HG03558 (cell line): ENCODE data around the gene CLEC1A.

Experiments used
- ATAC-seq: cut with Tn5 transposase; IDR thresholded peaks from one replicate; pipeline ENCODE4 v1.9.1; 2021; ENCODE audit warnings: moderate number of reproducible peaks; ENCODE audit not compliant: unreplicated experiment; ENCODE audit errors: extremely low read depth

CLEC1A gene, protein sequence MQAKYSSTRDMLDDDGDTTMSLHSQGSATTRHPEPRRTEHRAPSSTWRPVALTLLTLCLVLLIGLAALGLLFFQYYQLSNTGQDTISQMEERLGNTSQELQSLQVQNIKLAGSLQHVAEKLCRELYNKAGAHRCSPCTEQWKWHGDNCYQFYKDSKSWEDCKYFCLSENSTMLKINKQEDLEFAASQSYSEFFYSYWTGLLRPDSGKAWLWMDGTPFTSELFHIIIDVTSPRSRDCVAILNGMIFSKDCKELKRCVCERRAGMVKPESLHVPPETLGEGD

DNA sequence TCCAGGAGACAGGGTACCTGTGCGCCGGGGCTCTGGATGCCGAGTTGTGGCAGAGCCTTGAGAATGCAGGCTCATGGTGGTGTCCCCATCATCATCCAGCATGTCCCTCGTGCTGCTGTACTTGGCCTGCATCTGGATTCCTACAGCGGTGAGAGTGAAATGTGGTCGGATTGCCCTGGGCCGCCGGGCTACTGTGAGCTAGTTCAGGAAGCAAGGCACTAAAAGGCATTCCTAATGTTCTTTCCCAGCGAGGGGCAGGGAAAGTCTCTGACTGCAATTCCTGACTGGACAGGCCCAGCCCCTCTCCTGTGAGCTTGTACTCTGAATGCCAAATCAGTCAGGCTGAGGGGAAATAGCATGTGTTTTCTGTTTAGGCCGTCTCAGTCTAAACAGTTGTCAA lies at the start of gene CLEC1A:
Gene CLEC1A, minus strand, starts transcription at position 195 of the 400 bp plus-strand sequence. Its CDS starts 63 bp downstream, at position 132.
- no peak for ATAC-seq

DNA sequence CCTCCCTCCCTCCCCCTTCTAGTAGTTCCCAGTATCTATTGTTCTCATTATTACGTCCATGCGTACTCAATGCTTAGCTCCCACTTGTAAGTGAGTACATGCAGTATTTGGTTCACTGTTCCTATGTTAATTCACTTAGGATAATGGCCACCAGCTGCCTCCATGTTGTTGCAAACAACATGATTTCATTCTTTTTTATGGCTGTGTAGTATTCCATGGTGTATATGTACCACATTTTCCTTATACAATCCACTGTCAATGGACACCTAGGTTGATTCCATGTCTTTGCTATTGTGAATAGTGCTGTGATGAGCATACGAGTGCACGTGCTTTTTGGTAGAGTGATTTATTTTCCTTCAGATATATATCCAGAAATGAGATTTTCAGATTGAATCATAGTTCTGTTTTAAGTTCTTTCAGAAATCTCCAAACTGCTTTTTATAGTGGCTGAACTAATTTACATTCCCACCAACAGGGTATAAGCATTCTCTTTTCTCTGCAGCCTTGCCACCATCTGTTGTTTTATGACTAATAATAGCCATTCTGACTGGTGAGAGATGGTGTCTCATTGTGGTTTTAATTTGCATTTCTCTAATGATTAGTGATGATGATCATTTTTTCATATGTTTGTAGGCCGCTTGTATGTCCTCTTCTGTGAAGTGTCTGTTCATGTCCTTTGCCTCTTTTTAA lies 49.1 kb upstream of the CLEC1A start:
- no peak for ATAC-seq

DNA sequence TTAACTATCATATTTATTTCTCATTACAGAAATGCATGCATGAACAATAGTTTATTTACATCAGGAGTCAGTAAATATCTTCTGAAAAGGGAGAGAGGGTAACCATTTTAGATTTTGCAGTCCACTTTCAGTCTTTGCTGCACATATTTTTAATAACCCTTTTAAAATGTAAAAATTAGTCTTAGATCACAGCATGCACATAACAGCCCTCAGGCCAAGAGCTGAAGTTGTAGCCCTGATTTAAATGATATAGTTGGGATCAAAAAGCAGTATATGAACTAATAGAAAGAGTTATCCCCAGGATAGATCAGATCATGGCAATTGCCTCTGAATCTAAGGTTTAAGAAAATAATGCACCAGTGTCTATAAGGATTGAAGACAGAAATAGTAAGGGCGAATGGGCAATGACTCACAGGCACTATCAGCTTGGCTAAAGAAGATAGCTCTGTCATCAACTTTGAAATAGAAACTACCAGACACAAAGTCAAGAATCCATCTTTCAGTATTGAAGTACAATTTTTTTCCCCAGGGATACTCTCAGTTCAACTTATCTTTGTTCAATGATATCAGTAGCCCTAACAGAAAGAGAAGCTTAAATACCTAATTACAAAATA lies 44.3 kb upstream of the CLEC1A start:
- ATAC-seq: no peak

DNA sequence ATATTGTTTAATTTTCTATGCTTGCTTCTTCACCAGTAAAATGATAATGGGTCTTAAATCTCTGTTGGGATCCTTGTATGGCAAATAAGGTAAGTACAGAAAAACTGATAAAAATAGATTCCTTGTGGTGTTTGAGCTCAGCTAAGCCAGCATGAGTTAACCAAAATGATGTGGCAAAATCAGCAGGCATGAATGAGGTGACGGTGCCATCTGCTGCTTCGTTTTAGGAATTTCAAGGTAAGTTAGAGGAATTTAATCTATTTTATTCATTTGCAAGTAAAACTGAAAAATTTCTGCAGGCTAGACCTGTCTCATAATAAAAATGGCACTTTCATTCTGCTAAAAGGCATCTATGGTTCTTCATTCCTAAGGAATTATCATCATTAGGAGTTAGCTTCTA lies 41.2 kb upstream of the CLEC1A start:
- ATAC-seq: no peak

DNA sequence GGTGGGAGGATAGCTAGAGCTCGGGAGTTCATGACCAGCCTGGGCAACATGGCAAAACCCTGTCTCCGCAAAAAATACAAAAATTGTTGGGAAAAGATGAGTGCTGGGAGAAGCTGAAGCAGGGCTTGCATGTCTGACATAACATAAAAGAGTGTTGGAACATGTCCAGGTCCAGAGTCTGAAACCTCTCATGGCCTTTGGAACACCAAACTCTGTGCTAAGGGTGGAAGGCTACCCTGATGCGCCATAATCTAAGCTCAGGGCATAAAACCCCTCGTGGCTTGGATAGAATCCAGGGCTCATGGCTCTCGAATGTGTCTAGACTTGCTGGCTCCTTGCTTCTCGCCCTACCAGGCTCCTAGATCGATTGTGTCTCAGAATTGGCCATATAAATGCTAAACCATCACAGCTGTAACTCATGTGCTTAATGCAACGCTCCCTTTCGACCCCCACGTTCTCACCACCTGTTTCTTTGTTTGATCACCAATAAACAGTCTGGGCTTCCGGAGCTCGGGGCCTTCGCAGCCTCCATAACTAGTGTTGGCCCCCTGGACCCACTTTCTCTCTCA lies 37.9 kb upstream of the CLEC1A start:
- no peak for ATAC-seq

DNA sequence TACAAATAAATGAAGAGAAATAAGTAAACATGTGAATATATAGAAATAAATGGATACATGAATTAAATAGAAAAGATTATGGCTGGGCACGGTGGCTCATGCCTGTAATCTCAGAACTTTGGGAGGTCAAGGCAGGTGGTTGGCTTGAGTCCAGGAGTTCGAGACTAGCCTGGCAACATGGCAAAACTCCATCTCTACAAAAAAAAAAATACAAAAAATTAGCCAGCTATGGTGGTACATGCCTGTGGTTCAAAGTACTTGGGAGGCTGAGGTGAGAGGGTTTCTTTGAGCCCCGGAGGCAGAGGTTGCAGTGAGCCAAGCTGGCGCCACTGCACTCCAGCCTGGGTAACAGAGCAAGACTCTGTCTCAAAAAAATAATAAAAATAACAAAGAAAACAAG lies 36.3 kb upstream of the CLEC1A start:
- ATAC-seq: no peak

DNA sequence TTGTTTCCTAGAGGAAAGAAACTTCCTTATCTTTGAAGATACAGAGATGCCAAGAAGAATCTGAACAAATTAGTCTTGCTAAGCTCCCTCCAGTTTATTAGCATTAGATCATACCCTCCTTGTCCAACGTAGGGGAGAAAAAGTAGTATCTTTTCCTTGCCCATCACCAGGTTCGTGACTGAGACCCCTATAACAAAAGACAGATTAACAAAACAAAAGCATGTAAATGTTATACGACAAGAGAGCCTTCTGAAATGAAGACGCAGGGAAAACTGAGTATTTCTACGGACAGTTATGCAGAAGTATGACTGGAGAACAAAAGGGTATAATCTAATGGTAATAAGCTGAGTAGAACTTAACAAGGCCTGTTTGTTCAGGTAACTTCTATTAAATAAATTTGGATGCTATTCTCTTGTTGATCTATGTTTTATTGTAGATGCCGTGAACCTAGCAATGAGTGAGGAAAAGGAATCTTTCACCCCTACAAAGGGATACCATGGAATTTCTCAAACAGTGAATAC lies 34.1 kb upstream of the CLEC1A start:
- ATAC-seq: no peak

DNA sequence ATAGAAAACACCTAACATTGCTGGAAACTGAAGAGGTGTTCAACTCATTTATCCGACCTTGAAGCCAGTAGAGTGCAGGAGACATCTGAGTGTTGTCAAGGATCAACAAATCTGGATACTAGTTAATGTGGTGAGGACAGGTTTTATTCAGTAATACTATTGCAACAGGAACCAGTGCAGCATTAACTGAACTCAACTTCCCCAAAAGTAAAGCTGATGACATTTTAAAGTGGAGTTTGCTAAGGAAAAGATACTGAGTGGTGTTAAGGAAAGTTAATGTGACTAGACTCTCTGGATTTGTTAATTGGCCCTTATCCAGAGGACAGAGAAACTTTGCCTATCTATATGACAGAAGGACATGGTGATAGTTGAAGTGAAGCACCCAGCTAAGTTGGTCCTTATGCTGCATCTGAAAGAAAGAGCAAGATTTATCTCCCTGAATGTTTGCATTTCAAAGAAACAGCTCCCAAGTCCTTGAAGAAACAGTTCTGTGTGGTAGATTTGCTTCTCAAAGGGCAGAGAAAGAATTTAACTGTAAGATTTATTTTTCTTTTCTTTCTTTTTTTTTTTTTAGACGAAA lies 32.4 kb upstream of the CLEC1A start:
- ATAC-seq: no peak

DNA sequence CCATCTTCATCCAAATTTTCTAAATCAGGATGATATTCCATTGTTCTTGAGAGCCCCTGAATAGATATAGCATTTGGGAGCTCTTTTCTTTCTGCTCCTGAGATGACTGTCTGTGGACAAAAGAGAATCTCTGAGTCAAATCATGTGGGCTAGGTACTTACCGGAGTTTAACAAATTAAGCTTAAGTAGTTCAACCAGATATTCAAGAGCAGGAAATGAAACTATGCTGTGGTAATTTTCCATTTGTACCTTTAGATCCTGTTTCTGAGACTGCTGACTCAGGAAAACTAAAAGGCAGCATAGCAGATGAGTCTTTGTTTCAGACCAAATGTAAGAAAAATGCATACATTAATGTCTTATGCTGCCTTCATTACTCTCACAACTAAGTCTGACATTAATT lies 31.3 kb upstream of the CLEC1A start, which contains the start of gene CLEC7A:
Gene CLEC7A, minus strand, starts transcription at position 158 of the 400 bp plus-strand sequence. Its CDS starts 117 bp downstream, at position 41.
- ATAC-seq: peak; percentile 87

DNA sequence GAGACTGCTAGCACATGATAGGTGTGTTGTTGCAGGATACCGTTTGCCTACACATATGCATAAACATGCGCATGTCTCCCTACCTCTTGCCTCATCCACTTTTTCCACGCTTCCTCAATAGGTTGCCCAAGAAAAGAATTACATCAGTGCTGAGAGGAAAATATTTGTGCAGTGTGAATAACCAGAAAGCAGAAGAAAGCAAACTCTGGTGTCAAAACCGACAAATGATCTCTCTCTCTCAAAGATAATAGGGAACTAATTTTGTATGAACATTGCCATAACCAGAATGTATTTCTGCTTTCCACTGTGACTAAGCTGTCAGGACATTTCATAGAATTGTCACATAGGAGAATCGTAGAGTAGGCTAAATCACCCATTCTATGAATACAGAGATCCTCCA lies 29.9 kb upstream of the CLEC1A start:
- ATAC-seq: no peak

DNA sequence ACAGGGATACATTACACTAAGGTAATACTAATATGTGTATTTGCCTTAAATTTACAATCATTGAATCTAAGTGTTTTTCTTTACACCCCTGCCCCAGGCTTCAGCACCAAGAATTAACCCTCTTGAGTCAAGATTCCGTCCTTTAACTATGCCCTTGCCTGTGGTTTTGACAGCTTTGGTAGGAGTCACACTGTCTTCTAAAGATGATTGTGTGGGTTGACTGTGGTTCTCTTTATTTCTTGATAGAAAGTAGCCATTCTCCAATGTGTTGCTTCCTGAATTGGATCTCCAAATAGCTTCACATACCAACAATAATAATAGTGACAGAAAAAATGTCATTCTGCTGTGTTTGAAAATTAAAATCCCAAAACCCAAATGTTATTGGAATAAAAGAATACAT lies 27.6 kb upstream of the CLEC1A start:
- ATAC-seq: no peak

DNA sequence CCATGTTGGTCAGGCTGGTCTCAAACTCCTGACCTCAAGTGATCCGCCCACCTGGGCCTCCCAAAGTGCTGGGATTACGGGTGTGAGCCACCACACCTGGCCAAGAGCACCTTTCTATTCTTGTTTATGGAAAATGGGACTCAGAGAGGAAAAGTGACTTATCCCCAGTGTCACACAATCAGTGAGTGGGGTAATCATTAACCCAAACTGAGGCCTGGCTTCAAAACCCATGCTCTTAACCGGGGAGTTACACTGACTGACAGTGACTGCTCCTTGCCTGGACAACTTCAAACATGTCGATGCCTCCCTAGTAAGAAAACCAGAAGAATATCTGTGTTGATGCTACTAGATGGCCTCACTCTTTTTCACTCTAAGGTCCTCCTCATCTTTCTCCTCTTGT lies 23.9 kb upstream of the CLEC1A start:
- no peak for ATAC-seq

DNA sequence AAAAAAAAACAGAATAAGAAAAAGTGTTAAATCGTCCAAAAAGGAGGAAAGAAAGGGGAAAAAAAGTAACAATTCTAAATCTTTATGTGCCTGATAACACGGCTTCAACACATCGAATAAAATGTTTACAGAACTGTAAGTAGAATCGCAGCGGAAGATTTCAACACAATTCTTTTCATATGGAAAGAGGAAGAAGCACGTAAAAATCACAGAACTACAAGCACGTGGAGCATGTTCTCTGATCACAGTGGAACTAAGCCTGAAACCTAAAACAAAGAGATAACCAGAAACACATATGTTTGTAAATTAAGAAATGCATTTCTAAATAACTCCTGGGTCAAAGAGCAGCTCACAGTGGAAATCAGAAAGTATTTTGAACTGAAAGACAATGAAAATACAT lies 22.5 kb upstream of the CLEC1A start:
- no peak for ATAC-seq

DNA sequence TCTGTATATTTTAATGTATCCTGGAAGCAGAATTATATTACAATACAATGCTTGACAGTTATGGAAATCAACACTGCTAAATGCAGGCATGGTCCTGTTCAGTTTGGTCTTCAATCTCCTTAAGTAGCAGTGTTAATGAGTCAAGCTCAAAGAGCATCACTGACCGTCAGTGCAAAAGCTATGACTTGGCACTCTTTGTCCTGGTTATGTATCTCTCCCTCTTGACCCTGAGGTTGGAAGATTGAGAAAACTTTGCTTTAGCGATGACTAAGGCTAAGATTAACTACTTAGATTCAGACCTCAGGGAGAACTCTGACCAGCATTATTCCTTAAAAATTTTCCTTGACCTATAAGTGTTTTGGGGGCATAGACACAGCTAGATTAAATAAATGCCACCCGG lies 20.3 kb upstream of the CLEC1A start:
- ATAC-seq: no peak

DNA sequence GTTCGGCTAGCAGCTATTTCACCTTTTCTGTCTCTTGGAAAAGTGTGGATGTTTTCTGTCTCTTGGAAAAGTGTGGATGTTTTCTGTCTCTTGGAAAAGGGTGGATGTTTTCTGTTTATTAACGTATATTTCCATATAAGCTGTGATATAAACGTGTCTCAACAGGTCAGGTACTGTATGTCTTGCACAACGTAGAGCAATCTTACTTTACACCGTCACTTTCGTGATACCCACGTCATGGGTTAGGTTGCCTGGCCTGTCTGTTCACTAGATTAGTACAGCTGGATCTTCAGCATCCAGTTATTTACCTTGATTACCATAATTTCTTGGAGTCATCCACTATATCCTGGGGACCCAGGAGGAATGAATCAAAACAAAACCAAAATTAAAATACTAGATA lies 17.1 kb upstream of the CLEC1A start:
- ATAC-seq: no peak

DNA sequence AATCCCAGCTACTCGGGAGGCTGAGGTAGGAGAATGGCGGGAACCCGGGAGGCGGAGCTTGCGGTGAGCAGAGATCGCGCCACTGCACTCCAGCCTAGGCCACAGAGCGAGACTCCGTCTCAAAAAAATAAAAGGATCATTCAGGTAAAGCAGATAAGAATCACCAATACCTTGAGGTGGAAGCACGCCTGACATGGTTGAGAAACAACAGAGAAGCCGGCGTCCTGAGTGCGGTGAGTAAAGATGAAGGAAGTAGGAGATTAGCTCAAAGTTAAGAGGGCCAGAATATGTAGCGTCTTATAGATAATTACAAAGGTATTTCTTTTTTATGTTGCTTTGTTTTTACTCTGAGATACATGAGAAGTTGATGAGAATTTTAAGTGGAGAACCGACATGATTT lies 16.5 kb upstream of the CLEC1A start:
- no peak for ATAC-seq

DNA sequence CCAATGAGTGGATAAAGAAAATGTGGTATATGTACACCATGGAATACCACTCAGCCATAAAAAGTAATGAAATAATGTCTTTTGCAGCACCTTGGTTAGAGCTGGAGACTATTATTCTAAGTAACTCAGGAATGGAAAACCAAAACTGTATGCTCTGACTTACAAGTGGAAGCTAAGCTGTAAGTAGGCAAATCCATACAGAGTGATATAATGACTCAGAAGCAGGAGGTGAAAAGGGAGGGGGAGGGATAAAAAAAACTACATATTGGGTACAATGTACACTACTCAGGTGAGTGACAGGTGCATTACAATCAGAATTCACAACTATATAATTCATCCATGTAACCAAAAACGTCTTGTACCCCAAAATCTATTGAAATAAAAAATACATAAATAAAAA lies 15.1 kb upstream of the CLEC1A start:
- no peak for ATAC-seq

DNA sequence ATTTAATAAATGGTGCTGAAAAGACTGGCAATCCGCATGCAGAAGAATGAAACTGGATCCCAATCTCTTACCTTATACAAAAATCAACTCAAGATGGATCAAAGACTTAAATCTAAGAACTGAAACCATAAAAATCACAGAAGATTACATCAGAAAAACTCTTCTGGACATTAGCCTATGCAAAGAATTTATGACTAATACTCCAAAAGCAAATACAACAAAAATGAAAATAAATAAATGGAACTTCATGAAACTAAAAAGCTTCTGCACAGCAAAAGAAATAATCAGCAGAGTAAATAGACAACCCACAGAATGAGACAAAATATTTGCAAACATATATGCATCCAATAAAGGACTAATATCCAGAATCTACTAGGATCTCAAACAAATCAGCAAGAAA lies 14.3 kb upstream of the CLEC1A start:
- ATAC-seq: no peak

DNA sequence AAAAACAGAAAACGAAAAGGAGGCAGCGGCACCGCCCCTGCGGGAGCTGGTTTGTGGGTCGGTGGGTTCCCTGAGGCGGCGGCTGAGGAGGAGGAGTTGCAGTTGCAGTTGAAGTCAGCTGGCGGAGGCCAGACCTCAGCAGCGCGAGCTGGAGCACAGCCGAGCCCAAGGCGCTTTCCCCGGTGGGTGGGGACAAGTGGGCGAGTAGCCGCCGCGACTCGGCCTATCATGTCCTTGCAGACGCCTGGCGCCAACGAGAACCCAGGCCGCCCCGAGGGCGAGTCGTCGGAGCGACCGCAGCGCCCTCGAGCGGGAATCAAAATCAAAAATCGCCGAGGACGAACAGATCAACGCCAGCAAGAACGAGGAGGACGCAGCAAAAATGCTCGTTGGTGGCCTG lies 12.7 kb upstream of the CLEC1A start:
- no peak for ATAC-seq

DNA sequence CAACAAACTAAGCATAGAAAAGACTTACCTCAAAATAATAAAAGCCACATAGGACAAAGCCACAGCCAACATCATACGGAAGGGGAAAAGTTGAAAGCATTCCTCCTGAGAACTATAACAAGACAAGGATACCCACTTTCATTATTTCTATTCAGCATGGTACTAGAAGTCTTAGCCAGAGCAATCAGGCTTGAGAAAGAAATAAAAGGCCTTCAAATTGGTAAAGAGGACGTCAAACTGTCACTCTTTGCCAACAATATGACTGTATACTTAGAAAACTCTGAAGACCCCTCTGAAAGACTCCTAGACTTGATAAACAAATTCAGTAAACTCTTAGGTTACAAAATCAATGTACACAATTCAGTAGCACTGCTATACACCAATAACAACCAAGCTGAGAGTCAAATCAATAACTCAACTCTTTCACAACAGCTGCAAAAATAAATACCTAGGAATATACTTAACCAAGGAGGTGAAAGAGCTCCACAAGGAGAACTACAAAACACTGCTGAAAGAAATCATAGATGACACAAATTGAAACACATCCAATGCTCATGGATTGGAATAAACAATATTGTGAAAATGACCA lies 11.6 kb upstream of the CLEC1A start:
- ATAC-seq: no peak
